ENCODE data around the gene MNS1. TPM values are rescaled to one million over a fixed set of nuclear protein-coding genes. Genes with fewer than 3 reads are reported as not detected.
"Not testable (repeated sequence)": the region's sequence is repeated elsewhere in the genome, so short reads cannot be mapped to it uniquely, and the experiment has no call there.

The MNS1 gene
- 0.20 TPM for total RNA-seq

- ATAC-seq: peak; percentile 98
- DNase-seq (ENCODE audit: low spot score): peak; percentile 91
Measured at GRCh38 chr15:56464893-56465520, at the start of gene MNS1. MNS1 (minus strand) TSS chr15:56465137; CDS start chr15:56464972, 165 bp downstream.

GRCh38 chr15:56496635-56497034 lies 31.7 kb upstream of the MNS1 start:
- ATAC-seq: peak; percentile 97
- DNase-seq (ENCODE audit: low spot score): no peak

GRCh38 chr15:56495533-56495932 lies 30.6 kb upstream of the MNS1 start:
- no peak for DNase-seq (ENCODE audit: low spot score)
- ATAC-seq: no peak

- no peak for DNase-seq (ENCODE audit: low spot score)
Measured at GRCh38 chr15:56495053-56495452, 30.1 kb upstream of the MNS1 start.

GRCh38 chr15:56492791-56493555 lies 28.0 kb upstream of the MNS1 start:
- peak; percentile 18 for ATAC-seq
- no peak for DNase-seq (ENCODE audit: low spot score)

More at GRCh38 chr15:56495053-56495452, 30.1 kb upstream of the MNS1 start:
- ATAC-seq: no peak

- no peak for DNase-seq (ENCODE audit: low spot score)
- ATAC-seq: no peak
Measured at GRCh38 chr15:56492236-56492635, 27.3 kb upstream of the MNS1 start.

GRCh38 chr15:56491110-56491722 lies 26.3 kb upstream of the MNS1 start:
- DNase-seq (ENCODE audit: low spot score) (peak; percentile 56), ATAC-seq (peak; percentile 95)

- ATAC-seq: no peak
- no peak for DNase-seq (ENCODE audit: low spot score)
Measured at GRCh38 chr15:56490461-56490860, 25.5 kb upstream of the MNS1 start.

GRCh38 chr15:56486206-56486605 lies 21.3 kb upstream of the MNS1 start:
- DNase-seq (ENCODE audit: low spot score); ATAC-seq: not testable (repeated sequence)

GRCh38 chr15:56485426-56485825 lies 20.5 kb upstream of the MNS1 start:
- not testable (repeated sequence) for DNase-seq (ENCODE audit: low spot score); ATAC-seq

- no peak for ATAC-seq
- DNase-seq (ENCODE audit: low spot score): no peak
Measured at GRCh38 chr15:56484287-56484686, 19.4 kb upstream of the MNS1 start.

- ATAC-seq (no peak), DNase-seq (ENCODE audit: low spot score) (no peak)
Measured at GRCh38 chr15:56475351-56475750, 10.4 kb upstream of the MNS1 start.

- DNase-seq (ENCODE audit: low spot score) (no peak), ATAC-seq (no peak)
Measured at GRCh38 chr15:56473017-56473416, 8.1 kb upstream of the MNS1 start.

GRCh38 chr15:56472278-56472677 lies 7.3 kb upstream of the MNS1 start:
- DNase-seq (ENCODE audit: low spot score): no peak

GRCh38 chr15:56471440-56472069 lies 6.6 kb upstream of the MNS1 start:
- no peak for DNase-seq (ENCODE audit: low spot score)
- ATAC-seq: no peak

More at GRCh38 chr15:56472278-56472677, 7.3 kb upstream of the MNS1 start:
- no peak for ATAC-seq

- DNase-seq (ENCODE audit: low spot score) (no peak), ATAC-seq (no peak)
Measured at GRCh38 chr15:56469483-56469882, 4.5 kb upstream of the MNS1 start.

- DNase-seq (ENCODE audit: low spot score) (no peak), ATAC-seq (peak; percentile 52)
Measured at GRCh38 chr15:56468401-56468800, 3.5 kb upstream of the MNS1 start.

- DNase-seq (ENCODE audit: low spot score): no peak
Measured at GRCh38 chr15:56467616-56468015, 2.7 kb upstream of the MNS1 start.

GRCh38 chr15:56460947-56461346 lies 4.0 kb downstream of the MNS1 start:
- no peak for DNase-seq (ENCODE audit: low spot score)
- ATAC-seq: no peak

More at GRCh38 chr15:56467616-56468015, 2.7 kb upstream of the MNS1 start:
- ATAC-seq: no peak

- ATAC-seq (no peak), DNase-seq (ENCODE audit: low spot score) (no peak)
Measured at GRCh38 chr15:56460071-56460470, 4.9 kb downstream of the MNS1 start.

GRCh38 chr15:56459096-56459495 lies 5.8 kb downstream of the MNS1 start:
- DNase-seq (ENCODE audit: low spot score) (no peak), ATAC-seq (no peak)

Data from left lobe of liver (tissue), 2 donors.